Right lobe of liver (tissue), 4 donors: ENCODE measurements around the gene LDLRAD4.

ENCODE experiments used
- CTCF ChIP-seq, 4 donors: fragments of 200-600 bp in 3 of 4; fragments of 450-650 bp in 1 of 4; IDR thresholded peaks; one replicate each; pipeline versions ENCODE4 v1.5.1 to v1.8.0; 2016 to 2022; ENCODE audit warnings: antibody characterized with exemption in 4 of 4, mild to moderate bottlenecking in 2 of 4
- POLR2A ChIP-seq: fragments of 450-650 bp; IDR thresholded peaks from one replicate; pipeline ENCODE4 v1.6.1; 2017; ENCODE audit warnings: antibody characterized with exemption, mild to moderate bottlenecking
- donor health status: DM: no; HTN: no; CAD: no.
- donor health status: DM: no; HTN: no; CAD: no.
- donor health status: DM: no; HTN: yes; CAD: no.

GRCh38 chr18:13531681-13532325, 313.2 kb downstream of the LDLRAD4 start:
- no peak for TF ChIP-seq CTCF (IDR thresholded peaks at IDR 0.05)
- no peak for TF ChIP-seq POLR2A
